Renal cortical epithelial cell (primary cell): Measurements from ENCODE around the gene APOL6. TPM values are rescaled to one million over a fixed set of nuclear protein-coding genes. Genes with fewer than 3 reads are reported as not detected.

Experiments
- total RNA-seq: library from RNA; depleted of rRNA; stranded (reverse); fragments of >200 nt; gene quantifications from 2 replicates; pipeline ENCODE4 v1.2.3, GENCODE V29; 2014

APOL6 gene
- total RNA-seq, 1 donor from 2014 or later = 22.1 TPM

Other genes with a start within 250 kb of the APOL6 start
- 11.4 and 43.6 TPM in 2 replicates for gene MCM5, start 248.3 kb upstream of the APOL6 start, total RNA-seq
- 0.35 and 3.0 TPM in 2 replicates for gene RASD2, start 107.6 kb upstream of the APOL6 start, total RNA-seq
- not detected in 2 replicates for gene MB, start 31.1 kb upstream of the APOL6 start, total RNA-seq
- not detected in 2 replicates for gene APOL5, start 69.4 kb downstream of the APOL6 start, total RNA-seq